Liver (tissue), 9 donors: Measurements from ENCODE around the gene KRTAP10-2. TPM values are rescaled to one million over a fixed set of nuclear protein-coding genes. Genes with fewer than 3 reads are reported as not detected.

Experiments
- DNase-seq: peaks from one replicate; pipeline ENCODE4 v3.0.0-alpha.2; 2017; ENCODE audit warnings: low spot score
- H3K27ac ChIP-seq, 2 donors: one replicate each; pipeline ENCODE4 v1.7.0; 2013; ENCODE audit warnings: inconsistent platforms in 2 of 2, low read length in 2 of 2, control low read depth in 1 of 2, low read depth in 1 of 2, mild to moderate bottlenecking in 1 of 2
- H3K27me3 ChIP-seq, 4 donors: one replicate each; pipeline versions ENCODE4 v1.6.1 to v1.7.0; 2013; ENCODE audit warnings: low read length in 3 of 4, inconsistent platforms in 1 of 4, mild to moderate bottlenecking in 1 of 4, moderate library complexity in 1 of 4; ENCODE audit not compliant: control insufficient read depth in 4 of 4, insufficient read depth in 4 of 4
- H3K36me3 ChIP-seq, 4 donors: one replicate each; pipeline versions ENCODE4 v1.6.1 to v1.7.0; 2013; ENCODE audit warnings: low read length in 3 of 4, mild to moderate bottlenecking in 3 of 4, low read depth in 1 of 4, moderate library complexity in 1 of 4; ENCODE audit not compliant: control insufficient read depth in 4 of 4, insufficient read depth in 3 of 4
- H3K4me1 ChIP-seq, 4 donors: one replicate each; pipeline versions ENCODE4 v1.6.1 to v1.7.0; 2013; ENCODE audit warnings: low read length in 3 of 4, mild to moderate bottlenecking in 3 of 4, moderate library complexity in 1 of 4; ENCODE audit not compliant: control insufficient read depth in 4 of 4, insufficient read depth in 4 of 4
- H3K4me3 ChIP-seq, 3 donors: one replicate each; pipeline versions ENCODE4 v1.6.1 to v1.7.0; 2013; ENCODE audit warnings: low read length in 3 of 3, control low read depth in 1 of 3, low read depth in 1 of 3, mild to moderate bottlenecking in 1 of 3
- H3K9ac ChIP-seq, 2 donors: one replicate each; pipeline ENCODE4 v1.7.0; 2013; ENCODE audit warnings: low read length in 2 of 2, mild to moderate bottlenecking in 2 of 2, moderate library complexity in 2 of 2, control low read depth in 1 of 2, low read depth in 1 of 2
- H3K9me3 ChIP-seq, 4 donors: one replicate each; pipeline versions ENCODE4 v1.6.1 to v1.7.0; 2013; ENCODE audit warnings: low read length in 3 of 4; ENCODE audit not compliant: control insufficient read depth in 4 of 4
- ATF3 ChIP-seq: IDR thresholded peaks from 2 replicates; pipeline ENCODE4 v1.6.1; 2016; ENCODE audit warnings: antibody characterized with exemption
- CTCF ChIP-seq: fragments of 150-350 bp; IDR thresholded peaks from 2 replicates; pipeline ENCODE4 v1.5.1; 2017; ENCODE audit warnings: improper control_type of control experiment, low read depth, low read length; ENCODE audit not compliant: missing input control
- EGR1 ChIP-seq, 2 donors: IDR thresholded peaks; 2 replicates each; pipeline ENCODE4 v1.6.1; 2016 to 2018; ENCODE audit warnings: antibody characterized with exemption in 2 of 2, low read depth in 2 of 2
- FOXA1 ChIP-seq: IDR thresholded peaks from 2 replicates; pipeline ENCODE4 v1.6.1; 2016; ENCODE audit warnings: antibody characterized with exemption
- FOXA2 ChIP-seq: IDR thresholded peaks from 2 replicates; pipeline ENCODE4 v1.6.1; 2016; ENCODE audit warnings: antibody characterized with exemption
- GABPA ChIP-seq, 2 donors: IDR thresholded peaks in 1 of 2; conservative IDR thresholded peaks in 1 of 2; 2 replicates each; pipeline ENCODE4 v1.6.1; 2016; ENCODE audit warnings: antibody characterized with exemption in 2 of 2, mild to moderate bottlenecking in 1 of 2, moderate library complexity in 1 of 2
- HNF4A ChIP-seq, 2 donors: conservative IDR thresholded peaks; 2 replicates each; pipeline ENCODE4 v1.6.1; 2016; ENCODE audit warnings: antibody characterized with exemption in 2 of 2, mild to moderate bottlenecking in 2 of 2
- HNF4G ChIP-seq: IDR thresholded peaks from 2 replicates; pipeline ENCODE4 v1.6.1; 2016; ENCODE audit warnings: antibody characterized with exemption
- JUND ChIP-seq, 2 donors: IDR thresholded peaks; 2 replicates each; pipeline ENCODE4 v1.6.1; 2016; ENCODE audit warnings: antibody characterized with exemption in 2 of 2
- MAX ChIP-seq: IDR thresholded peaks from 2 replicates; pipeline ENCODE4 v1.6.1; 2016; ENCODE audit warnings: antibody characterized with exemption
- NR2F2 ChIP-seq: IDR thresholded peaks from 2 replicates; pipeline ENCODE4 v1.6.1; 2016; ENCODE audit warnings: antibody characterized with exemption
- RAD21 ChIP-seq, 2 donors: IDR thresholded peaks; 2 replicates each; pipeline ENCODE4 v1.6.1; 2016; ENCODE audit warnings: antibody characterized with exemption in 2 of 2, mild to moderate bottlenecking in 2 of 2
- REST ChIP-seq: IDR thresholded peaks from 2 replicates; pipeline ENCODE4 v1.6.1; 2016; ENCODE audit warnings: antibody characterized with exemption, mild to moderate bottlenecking
- RXRA ChIP-seq, 2 donors: IDR thresholded peaks; 2 replicates each; pipeline ENCODE4 v1.6.1; 2017 to 2018; ENCODE audit warnings: antibody characterized with exemption in 2 of 2, mild to moderate bottlenecking in 1 of 2
- SP1 ChIP-seq: IDR thresholded peaks from 2 replicates; pipeline ENCODE4 v1.6.1; 2018; ENCODE audit warnings: antibody characterized with exemption, mild to moderate bottlenecking
- TAF1 ChIP-seq: conservative IDR thresholded peaks from 2 replicates; pipeline ENCODE4 v1.6.1; 2016; ENCODE audit warnings: antibody characterized with exemption, mild to moderate bottlenecking
- YY1 ChIP-seq: IDR thresholded peaks from 2 replicates; pipeline ENCODE4 v1.6.1; 2016; ENCODE audit warnings: antibody characterized with exemption, mild to moderate bottlenecking
- ZBTB33 ChIP-seq: IDR thresholded peaks from 2 replicates; pipeline ENCODE4 v1.6.1; 2016; ENCODE audit warnings: antibody characterized with exemption
- WGBS: extraction: QIAGEN DNeasy Blood & Tissue Kit; methylation state at CpG from one replicate; pipeline ENCODE4 v1.1.7; 2013; 5-methylcytosine and 5-hydroxymethylcytosine counted together
- polyA plus RNA-seq, 2 donors: library from polyadenylated mRNA; stranded (reverse) in 1 of 2; unstranded in 1 of 2; fragments of 200-250 nt in 1 of 2; fragments of >200 nt in 1 of 2; fragmentation: Nextera tagmentation in 1 of 2; extraction: Ambion mirVana in 1 of 2; gene quantifications; one replicate each; pipeline versions ENCODE4 v1.2.1 to v1.2.3, GENCODE V29; 2013 to 2015
- total RNA-seq, 2 donors: library from RNA; depleted of rRNA; stranded (reverse); fragments of >200 nt; gene quantifications; one replicate each; pipeline ENCODE4 v1.2.3, GENCODE V29; 2014
- donor health status: healthy.
- donor health status: healthy.
- donor health status: healthy.
- donor health status: healthy.
- donor health status: healthy.

KRTAP10-2 gene
- total and polyA plus RNA-seq, 4 donors, result not detected

GRCh38 chr21:44544566-44544965 lies 6.7 kb downstream of the KRTAP10-2 start:
- Histone ChIP-seq H3K9me3 (no peaks in the 10 kb centered on the region), H3K4me3 (no peak overlapping the region), H3K4me1 (no peaks in the 10 kb centered on the region), H3K36me3 (no peaks in the 10 kb centered on the region), H3K9ac (no peak overlapping the region), H3K27me3 (peaks cover 0 to 2% (median 0%) of the 10 kb centered on the region in 4 donors), H3K27ac (no peak overlapping the region)
- DNase-seq, result no peak
- WGBS, result 71% methylated on average over 3 of the region's 3 CpGs
- no peak for TF ChIP-seq SP1
- TF ChIP-seq GABPA (IDR thresholded peaks at IDR 0.05 in 1 of 2, conservative IDR thresholded peaks at IDR 0.05 in 1 of 2), result no peak
- TF ChIP-seq MAX, result no peak
- TF ChIP-seq REST, result no peak
- TF ChIP-seq TAF1, result no peak
- no peak for TF ChIP-seq YY1
- no peak for TF ChIP-seq FOXA2
- no peak for TF ChIP-seq NR2F2
- no peak for TF ChIP-seq RAD21 (IDR thresholded peaks at IDR 0.05)
- TF ChIP-seq HNF4A (conservative IDR thresholded peaks at IDR 0.05), result no peak
- no peak for TF ChIP-seq RXRA (IDR thresholded peaks at IDR 0.05)
- no peak for TF ChIP-seq FOXA1
- no peak for TF ChIP-seq CTCF
- no peak for TF ChIP-seq ATF3
- no peak for TF ChIP-seq ZBTB33
- no peak for TF ChIP-seq JUND (IDR thresholded peaks at IDR 0.05)

GRCh38 chr21:44542716-44543115 lies 8.6 kb downstream of the KRTAP10-2 start:
- H3K4me3 ChIP-seq, result no peak overlapping the region
- H3K9ac ChIP-seq, result no peak overlapping the region
- H3K27me3 ChIP-seq, result no peaks in the 10 kb centered on the region
- H3K36me3 ChIP-seq, result no peaks in the 10 kb centered on the region
- H3K9me3 ChIP-seq, result no peaks in the 10 kb centered on the region
- DNase-seq, result no peak
- H3K4me1 ChIP-seq, result no peaks in the 10 kb centered on the region
- 75% methylated on average over 1 of the region's 1 CpG for WGBS
- no peak overlapping the region for H3K27ac ChIP-seq
- no peak for TF ChIP-seq TAF1
- no peak for TF ChIP-seq CTCF
- TF ChIP-seq NR2F2, result no peak
- no peak for TF ChIP-seq GABPA (IDR thresholded peaks at IDR 0.05 in 1 of 2, conservative IDR thresholded peaks at IDR 0.05 in 1 of 2)
- TF ChIP-seq HNF4A (conservative IDR thresholded peaks at IDR 0.05), result no peak
- TF ChIP-seq EGR1 (IDR thresholded peaks at IDR 0.05; ENCODE audit: low read depth in 2 of 2), result no peak
- no peak for TF ChIP-seq JUND (IDR thresholded peaks at IDR 0.05)
- no peak for TF ChIP-seq RAD21 (IDR thresholded peaks at IDR 0.05)
- TF ChIP-seq ZBTB33, result no peak
- no peak for TF ChIP-seq FOXA2
- no peak for TF ChIP-seq RXRA (IDR thresholded peaks at IDR 0.05)
- TF ChIP-seq YY1, result no peak
- no peak for TF ChIP-seq HNF4G
